HG03575 (cell line): ENCODE results near the gene CLDN1.

ENCODE experiments used
- ATAC-seq: cut with Tn5 transposase; IDR thresholded peaks from one replicate; pipeline ENCODE4 v1.9.1; 2021; ENCODE audit not compliant: unreplicated experiment, insufficient number of reproducible peaks, low FRiP score; ENCODE audit errors: extremely low read depth

The CLDN1 gene

GRCh38 chr3:190321789-190322603, at the start of gene CLDN1:
CLDN1 (minus strand) TSS chr3:190322446; CDS start chr3:190322206, 240 bp downstream.
- ATAC-seq = no peak

- ATAC-seq = no peak
These were observed 48.9 kb upstream of the CLDN1 start for GRCh38 chr3:190371152-190371551.

- no peak for ATAC-seq
These were observed 48.1 kb upstream of the CLDN1 start for GRCh38 chr3:190370369-190370768.

- ATAC-seq = no peak
These were observed 47.5 kb upstream of the CLDN1 start for GRCh38 chr3:190369668-190370295.

- no peak for ATAC-seq
These were observed 46.6 kb upstream of the CLDN1 start for GRCh38 chr3:190368881-190369280.

GRCh38 chr3:190366133-190366532, 43.9 kb upstream of the CLDN1 start:
- no peak for ATAC-seq

GRCh38 chr3:190362258-190362657, 40.0 kb upstream of the CLDN1 start:
- ATAC-seq = no peak

GRCh38 chr3:190361791-190362190, 39.5 kb upstream of the CLDN1 start:
- ATAC-seq = no peak

GRCh38 chr3:190360228-190360627, 38.0 kb upstream of the CLDN1 start:
- no peak for ATAC-seq

- no peak for ATAC-seq
These were observed 37.6 kb upstream of the CLDN1 start for GRCh38 chr3:190359813-190360212.

GRCh38 chr3:190357468-190357867, 35.2 kb upstream of the CLDN1 start:
- no peak for ATAC-seq

GRCh38 chr3:190356246-190356645, 34.0 kb upstream of the CLDN1 start:
- no peak for ATAC-seq

- no peak for ATAC-seq
These were observed 30.7 kb upstream of the CLDN1 start for GRCh38 chr3:190352861-190353457.

GRCh38 chr3:190346541-190346940, 24.3 kb upstream of the CLDN1 start:
- no peak for ATAC-seq

GRCh38 chr3:190345878-190346277, 23.6 kb upstream of the CLDN1 start:
- no peak for ATAC-seq

- ATAC-seq = no peak
These were observed 23.0 kb upstream of the CLDN1 start for GRCh38 chr3:190345027-190345821.

- ATAC-seq = no peak
These were observed 17.8 kb upstream of the CLDN1 start for GRCh38 chr3:190340071-190340470.

- ATAC-seq = no peak
These were observed 16.9 kb upstream of the CLDN1 start for GRCh38 chr3:190339130-190339529.

GRCh38 chr3:190338717-190339116, 16.5 kb upstream of the CLDN1 start:
- no peak for ATAC-seq
